Measurements from ENCODE around the gene TUG1.

TUG1 gene

GRCh38 chr22:30968924-30969531 lies at the start of gene TUG1:
TUG1 (plus strand) TSS chr22:30969265.
- DNase-seq = peak; percentile 92

GRCh38 chr22:30919973-30920372 lies 49.1 kb upstream of the TUG1 start:
- DNase-seq = no peak

- peak; percentile 53 for DNase-seq
These were observed 48.7 kb upstream of the TUG1 start for GRCh38 chr22:30920407-30920806.

- peak; percentile 21 for DNase-seq
These were observed 48.0 kb upstream of the TUG1 start for GRCh38 chr22:30921108-30921507.

GRCh38 chr22:30922151-30922611 lies 46.9 kb upstream of the TUG1 start:
- peak; percentile 86 for DNase-seq

GRCh38 chr22:30923168-30923900 lies 45.7 kb upstream of the TUG1 start:
- no peak for DNase-seq

GRCh38 chr22:30925667-30926066 lies 43.4 kb upstream of the TUG1 start:
- DNase-seq = no peak

GRCh38 chr22:30926706-30927105 lies 42.4 kb upstream of the TUG1 start:
- no peak for DNase-seq

GRCh38 chr22:30927806-30928205 lies 41.3 kb upstream of the TUG1 start:
- no peak for DNase-seq

GRCh38 chr22:30928401-30928800 lies 40.7 kb upstream of the TUG1 start:
- no peak for DNase-seq

GRCh38 chr22:30930228-30930627 lies 38.8 kb upstream of the TUG1 start:
- DNase-seq = no peak

- no peak for DNase-seq
These were observed 37.3 kb upstream of the TUG1 start for GRCh38 chr22:30931541-30932300.

- DNase-seq = no peak
These were observed 36.4 kb upstream of the TUG1 start for GRCh38 chr22:30932661-30933060.

GRCh38 chr22:30933457-30933856 lies 35.6 kb upstream of the TUG1 start:
- no peak for DNase-seq

GRCh38 chr22:30934053-30934452 lies 35.0 kb upstream of the TUG1 start:
- no peak for DNase-seq

GRCh38 chr22:30940685-30941362 lies 28.2 kb upstream of the TUG1 start:
- no peak for DNase-seq

- DNase-seq = no peak
These were observed 27.7 kb upstream of the TUG1 start for GRCh38 chr22:30941363-30941740.

- no peak for DNase-seq
These were observed 25.7 kb upstream of the TUG1 start for GRCh38 chr22:30943368-30943767.

- DNase-seq = no peak
These were observed 24.1 kb upstream of the TUG1 start for GRCh38 chr22:30944986-30945385.

GRCh38 chr22:30945653-30946052 lies 23.4 kb upstream of the TUG1 start:
- no peak for DNase-seq

GRCh38 chr22:30946354-30946753 lies 22.7 kb upstream of the TUG1 start:
- DNase-seq = no peak

GRCh38 chr22:30947173-30947815 lies 21.8 kb upstream of the TUG1 start:
- no peak for DNase-seq

Data from DMS53 (cell line).